Endothelial cell of umbilical vein (primary cell): ENCODE results near the gene XXYLT1. TPM values are rescaled to one million over a fixed set of nuclear protein-coding genes. Genes with fewer than 3 reads are reported as not detected.

Experiments used
- BruUV-seq: library from RNA; stranded (reverse); fragments of 400-500 nt; replicated peaks from 2 replicates; lab custom pipeline; 2021; lab: Mats Ljungman, UMichigan
- CTCF ChIA-PET: fragments of 300-600, 350-600 bp; sonication (Branson Sonifier 250); formaldehyde crosslinking; loops from one replicate; lab custom pipeline; 2021; ENCODE audit warnings: antibody characterized with exemption, inconsistent platforms; lab: Charles Lee
- POLR2A ChIA-PET: fragments of 300-600, 350-600 bp; sonication (Branson Sonifier 250); formaldehyde crosslinking; loops from one replicate; lab custom pipeline; 2021; ENCODE audit warnings: antibody characterized with exemption, inconsistent platforms; lab: Charles Lee
- DNase-seq: peaks from one replicate; pipeline ENCODE4 v3.0.0-alpha.2; 2011; ENCODE audit warnings: low read depth, low spot score
- FAIRE-seq: peaks from 2 replicates; lab custom pipeline; 2011; peaks lifted over from hg19 to GRCh38; lab: Jason Lieb, UNC
- H2AFZ ChIP-seq: 2 replicates; pipeline ENCODE4 v1.6.0; 2012; ENCODE audit warnings: low read depth, low read length, control low read depth, inconsistent platforms
- H3K27ac ChIP-seq: 2 replicates; pipeline ENCODE4 v1.5.1; 2011; ENCODE audit warnings: low read depth, mild to moderate bottlenecking, control low read depth, low read length, moderate library complexity; ENCODE audit not compliant: insufficient read depth
- H3K27me3 ChIP-seq, 2 experiments: 2 replicates each; pipeline versions ENCODE4 v1.6.0 to v1.6.1; 2011; ENCODE audit warnings: low read length in 2 of 2, mixed read lengths in 1 of 2; ENCODE audit not compliant: control insufficient read depth in 2 of 2, insufficient read depth in 2 of 2
- H3K36me3 ChIP-seq, 2 experiments: 2 replicates in 1 of 2; 3 replicates in 1 of 2; pipeline ENCODE4 v1.5.1; 2011; ENCODE audit warnings: low read length in 2 of 2, mild to moderate bottlenecking in 1 of 2, moderate library complexity in 1 of 2; ENCODE audit not compliant: control insufficient read depth in 2 of 2, insufficient read depth in 2 of 2; ENCODE audit errors: extremely low read depth in 1 of 2
- H3K4me1 ChIP-seq: 3 replicates; pipeline ENCODE4 v1.5.1; 2011; ENCODE audit warnings: mild to moderate bottlenecking, low read length; ENCODE audit not compliant: control insufficient read depth, insufficient read depth; ENCODE audit errors: extremely low read depth
- H3K4me2 ChIP-seq: 2 replicates; pipeline ENCODE4 v1.6.1; 2011; ENCODE audit warnings: low read length, control low read depth, mixed read lengths; ENCODE audit not compliant: insufficient read depth
- H3K4me3 ChIP-seq, 3 experiments: fragments of 200-600 bp in 1 of 3; sonication (generic), shearing (Covaris generic) in 1 of 3; replicated peaks in 1 of 3; 2 replicates each; pipeline ENCODE4 v1.5.1; 2011 to 2016; ENCODE audit warnings: control low read depth in 3 of 3, low read length in 3 of 3, mild to moderate bottlenecking in 2 of 3, inconsistent platforms in 1 of 3, low read depth in 1 of 3, moderate library complexity in 1 of 3; ENCODE audit not compliant: insufficient read depth in 1 of 3
- H3K79me2 ChIP-seq: 2 replicates; pipeline ENCODE4 v1.6.0; 2012; ENCODE audit warnings: low read length, inconsistent platforms; ENCODE audit not compliant: control insufficient read depth, insufficient read depth
- H3K9ac ChIP-seq: replicated peaks from 2 replicates; pipeline ENCODE3; 2011; ENCODE audit warnings: low read length, control low read depth; ENCODE audit not compliant: insufficient read depth; ENCODE audit errors: extremely low read depth
- H3K9me1 ChIP-seq: replicated peaks from 3 replicates; pipeline ENCODE4 v1.6.0; 2011; ENCODE audit warnings: mild to moderate bottlenecking, low read length; ENCODE audit not compliant: control insufficient read depth, insufficient read depth; ENCODE audit errors: extremely low read depth
- H3K9me3 ChIP-seq: replicated peaks from 2 replicates; pipeline ENCODE4 v1.5.1; 2012; ENCODE audit warnings: low read length, inconsistent platforms; ENCODE audit not compliant: control insufficient read depth, insufficient read depth
- H4K20me1 ChIP-seq: replicated peaks from 2 replicates; pipeline ENCODE3; 2011; ENCODE audit warnings: mild to moderate bottlenecking, low read length; ENCODE audit not compliant: control insufficient read depth, insufficient read depth; ENCODE audit errors: extremely low read depth
- CTCF ChIP-seq, 2 donors: IDR thresholded peaks; 1 replicate in 1 of 2; 2 replicates in 1 of 2; pipeline ENCODE4 v1.5.1; 2011; ENCODE audit warnings: low read length in 2 of 2, mild to moderate bottlenecking in 2 of 2, moderate library complexity in 2 of 2, control low read depth in 1 of 2, inconsistent platforms in 1 of 2, low read depth in 1 of 2; ENCODE audit not compliant: insufficient read depth in 1 of 2; ENCODE audit errors: extremely low read depth in 1 of 2
- EZH2 ChIP-seq: IDR thresholded peaks from 2 replicates; pipeline ENCODE4 v1.6.1; 2012; ENCODE audit warnings: borderline replicate concordance, low read depth, mild to moderate bottlenecking, moderate library complexity, low read length, inconsistent platforms; ENCODE audit not compliant: severe bottlenecking
- FOS ChIP-seq: IDR thresholded peaks from 2 replicates; pipeline ENCODE4 v1.6.1; 2011; ENCODE audit warnings: mild to moderate bottlenecking, low read length, moderate library complexity, borderline replicate concordance; ENCODE audit not compliant: insufficient read depth
- GATA2 ChIP-seq: IDR thresholded peaks from 2 replicates; pipeline ENCODE4 v1.7.0; 2011; ENCODE audit warnings: low read depth, mild to moderate bottlenecking, moderate library complexity, mixed read lengths, low read length; ENCODE audit not compliant: insufficient read length, insufficient read depth
- MAX ChIP-seq: IDR thresholded peaks from 2 replicates; pipeline ENCODE4 v1.6.1; 2011; ENCODE audit not compliant: insufficient read depth, insufficient read length
- MYC ChIP-seq: IDR thresholded peaks from one replicate; pipeline ENCODE4 v1.6.1; 2011; ENCODE audit warnings: mild to moderate bottlenecking, low read depth, low read length
- POLR2A ChIP-seq: IDR thresholded peaks from 2 replicates; pipeline ENCODE4 v1.6.1; 2012; ENCODE audit warnings: low read depth, mild to moderate bottlenecking, control low read depth, low read length
- POLR2AphosphoS5 ChIP-seq: IDR thresholded peaks from 2 replicates; pipeline ENCODE4 v1.6.1; 2012; ENCODE audit warnings: low read depth, mild to moderate bottlenecking, control low read depth, low read length, moderate library complexity; ENCODE audit not compliant: insufficient read depth
- dilution Hi-C: fragments of 300-500 bp; cut with MboI; formaldehyde crosslinking; loops from one replicate; pipeline ENCODE4 v1.15.0; 2019; ENCODE audit warnings: low sequenced_read_pairs; ENCODE audit not compliant: extremely low pct_ligation_motif_present
- intact Hi-C: fragments of 100-400 bp; cut with micrococcal nuclease; formaldehyde crosslinking; loops from one replicate; pipeline ENCODE4 v1.10.0; 2022
- polyA plus RNA-seq, 4 experiments: library from polyadenylated mRNA; depleted of rRNA in 3 of 4; stranded (reverse) in 3 of 4; unstranded in 1 of 4; fragments of >200 nt; gene quantifications; 2 replicates each; pipeline versions ENCODE4 v1.2.1 to v1.2.3, GENCODE V29; 2011 to 2012; ENCODE audit warnings: missing spikeins in 1 of 4
- total RNA-seq: library from RNA; stranded (reverse); gene quantifications from 2 replicates; pipeline ENCODE4 v1.2.3, GENCODE V29; 2021

Gene XXYLT1
- total and polyA plus RNA-seq, 2 donors (not counting 3 experiments of a cell fraction or from before 2014, with no cell fraction given), result 54.4 to 78.1 TPM

- Histone ChIP-seq H3K27ac (no peak overlapping the region), H3K9ac (no peak overlapping the region), H3K9me3 (no peaks in the 10 kb centered on the region), H3K9me1 (no peaks in the 10 kb centered on the region), H3K27me3 (no peaks in the 10 kb centered on the region), H3K79me2 (no peaks in the 10 kb centered on the region), H2AFZ (no peak overlapping the region), H3K36me3 (no peaks in the 10 kb centered on the region), H4K20me1 (no peaks in the 10 kb centered on the region), H3K4me3 (no peak overlapping the region), H3K4me2 (no peak overlapping the region), H3K4me1 (peaks cover 10% of the 10 kb centered on the region)
- ChIA-PET CTCF (interaction anchor here (1.9 kb wide), 1 partner anchor 11 kb away, joined by 5 read pairs; no protein-coding TSS in a partner anchor), POLR2A (no interaction called here)
- intact Hi-C loops, result no loop called here
- dilution Hi-C loops, result no loop called here
- no TSS peak for BruUV-seq
- FAIRE-seq, result no peak
- no peak for DNase-seq
- no peak for TF ChIP-seq POLR2AphosphoS5
- TF ChIP-seq MAX, result no peak
- no peak for TF ChIP-seq EZH2
- TF ChIP-seq POLR2A, result no peak
- no peak for TF ChIP-seq MYC
- no peak for TF ChIP-seq GATA2
- TF ChIP-seq CTCF (IDR thresholded peaks at IDR 0.05; ENCODE audit: extremely low read depth in 1 of 2, insufficient read depth in 1 of 2, low read depth in 1 of 2, low read length in 2 of 2), result no peak
- TF ChIP-seq FOS, result no peak
These were observed 184.6 kb downstream of the XXYLT1 start for GRCh38 chr3:195086341-195086740.
